MM.1S (cell line): ENCODE results near the gene PCED1B.

Source experiments
- DNase-seq: peaks from one replicate; pipeline ENCODE4 v3.0.0-alpha.2; 2015
- H2AFZ ChIP-seq: fragments of 300-600 bp; sonication (generic); 2 replicates; pipeline ENCODE4 v1.6.0; 2016; ENCODE audit warnings: antibody characterized with exemption, low read length
- H3F3A ChIP-seq: fragments of 300-600 bp; sonication (generic); 2 replicates; pipeline ENCODE4 v1.6.1; 2016; ENCODE audit warnings: mild to moderate bottlenecking, antibody characterized with exemption, low read length, moderate library complexity, mixed read lengths; ENCODE audit not compliant: insufficient read depth
- H3K27ac ChIP-seq: fragments of 300-600 bp; sonication (generic); 2 replicates; pipeline ENCODE4 v1.5.1; 2016; ENCODE audit warnings: mild to moderate bottlenecking, low read length
- H3K27me3 ChIP-seq: fragments of 300-600 bp; sonication (generic); replicated peaks from 2 replicates; pipeline ENCODE4 v1.6.0; 2016; ENCODE audit warnings: low read length; ENCODE audit not compliant: insufficient read depth
- H3K36me3 ChIP-seq: fragments of 300-600 bp; sonication (generic); replicated peaks from 2 replicates; pipeline ENCODE4 v1.6.1; 2016; ENCODE audit warnings: mild to moderate bottlenecking, low read length, mixed read lengths; ENCODE audit not compliant: insufficient read depth
- H3K4me1 ChIP-seq: fragments of 300-600 bp; sonication (generic); 2 replicates; pipeline ENCODE4 v1.6.1; 2016; ENCODE audit warnings: low read length, mixed read lengths
- H3K4me2 ChIP-seq: fragments of 300-600 bp; sonication (generic); 2 replicates; pipeline ENCODE4 v1.6.0; 2016; ENCODE audit warnings: low read depth, low read length
- H3K4me3 ChIP-seq: fragments of 300-600 bp; sonication (generic); 2 replicates; pipeline ENCODE4 v1.5.1; 2016; ENCODE audit warnings: low read length, mixed read lengths
- H3K79me2 ChIP-seq: fragments of 300-600 bp; sonication (generic); 2 replicates; pipeline ENCODE4 v1.6.1; 2016; ENCODE audit warnings: mixed run types, low read length, mixed read lengths
- H3K9ac ChIP-seq: fragments of 300-600 bp; sonication (generic); 2 replicates; pipeline ENCODE4 v1.6.1; 2016; ENCODE audit warnings: low read length, mixed read lengths
- H3K9me2 ChIP-seq: fragments of 300-600 bp; sonication (generic); replicated peaks from 2 replicates; pipeline ENCODE4 v1.6.1; 2016; ENCODE audit warnings: mild to moderate bottlenecking, low read length, mixed read lengths; ENCODE audit not compliant: insufficient read depth
- H3K9me3 ChIP-seq: fragments of 300-600 bp; sonication (generic); replicated peaks from 2 replicates; pipeline ENCODE4 v1.6.1; 2016; ENCODE audit warnings: mild to moderate bottlenecking, low read length, mixed read lengths; ENCODE audit not compliant: insufficient read depth
- H4K20me1 ChIP-seq: fragments of 300-600 bp; sonication (generic); 2 replicates; pipeline ENCODE4 v1.6.1; 2016; ENCODE audit warnings: mild to moderate bottlenecking, low read length, moderate library complexity, mixed read lengths; ENCODE audit not compliant: insufficient read depth
- EZH2 ChIP-seq: fragments of 300-600 bp; sonication (generic); optimal IDR thresholded peaks from 2 replicates; pipeline ENCODE3; 2017; ENCODE audit warnings: low read depth, mild to moderate bottlenecking, antibody characterized with exemption, low read length, mixed read lengths
- EZH2phosphoT487 ChIP-seq: fragments of 300-600 bp; sonication (generic); IDR thresholded peaks from 2 replicates; pipeline ENCODE4 v1.6.1; 2018; ENCODE audit warnings: antibody characterized with exemption, low read length
- TF ChIP-seq, protein P1 (sequence below): fragments of 300-600 bp; sonication (generic); IDR thresholded peaks from 2 replicates; pipeline ENCODE4 v1.5.1; 2016; ENCODE audit warnings: antibody characterized with exemption, low read length, mixed read lengths

Gene PCED1B

DNA sequence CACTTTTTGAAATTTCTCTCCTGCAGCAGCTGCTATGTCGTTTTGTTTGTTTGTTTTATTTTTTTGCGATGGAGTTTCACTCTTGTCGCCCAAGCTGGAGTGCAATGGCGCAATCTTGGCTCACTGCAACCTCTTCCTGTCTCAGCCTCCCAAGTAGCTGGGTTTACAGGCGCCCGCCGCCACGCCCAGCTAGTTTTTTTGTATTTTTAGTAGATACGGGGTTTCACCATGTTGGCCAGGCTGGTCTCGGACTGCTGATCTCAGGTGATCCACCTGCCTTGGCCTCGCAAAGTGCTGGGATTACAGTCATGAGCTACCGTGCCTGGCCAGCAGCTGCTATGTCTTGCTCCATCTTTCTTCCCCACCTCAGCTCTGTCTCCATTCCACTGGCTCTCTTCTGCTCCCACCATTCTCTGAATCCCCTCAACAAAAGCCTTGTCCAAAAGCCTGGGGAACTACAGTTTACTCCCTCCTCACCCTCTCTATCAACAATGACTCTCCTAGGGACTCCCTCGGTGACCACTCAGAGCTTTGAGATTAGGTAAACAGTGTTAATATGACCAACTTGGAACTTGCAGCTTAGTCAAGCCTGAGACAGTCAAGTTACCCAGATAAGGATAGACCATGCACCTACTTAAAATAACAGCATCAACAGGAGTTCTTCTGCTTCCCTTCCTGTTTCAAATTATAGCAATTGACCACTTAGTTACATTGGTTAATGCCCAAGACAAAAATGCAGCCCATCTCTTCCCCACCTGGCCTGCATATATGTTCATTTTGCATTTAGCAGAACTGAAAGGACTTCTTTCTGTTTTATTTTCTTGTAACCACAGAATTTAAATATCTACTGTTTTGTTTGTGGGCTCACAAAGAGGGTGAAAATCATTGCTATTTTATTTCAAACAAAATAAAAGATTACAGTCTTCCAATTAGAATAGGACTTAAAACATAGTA, 189.4 kb downstream of the PCED1B start:
- Histone ChIP-seq H3K9me2 (no peaks in the 10 kb centered on the region), H3K4me3 (no peak overlapping the region), H3F3A (peaks cover 7% of the 10 kb centered on the region; the same call in 1 of the 2 replicates), H3K9me3 (no peaks in the 10 kb centered on the region), H4K20me1 (no peaks in the 10 kb centered on the region), H3K4me1 (peaks cover 37% of the 10 kb centered on the region), H3K27me3 (no peaks in the 10 kb centered on the region), H3K27ac (peak overlapping the region; percentile 57; the same call in 1 of the 2 replicates), H2AFZ (peak overlapping the region; percentile 83), H3K9ac (no peak overlapping the region), H3K36me3 (no peaks in the 10 kb centered on the region), H3K79me2 (no peaks in the 10 kb centered on the region), H3K4me2 (peak overlapping the region; percentile 79)
- TF ChIP-seq EZH2, result no peak
- TF ChIP-seq EZH2phosphoT487, result no peak
- TF ChIP-seq, protein P1, sequence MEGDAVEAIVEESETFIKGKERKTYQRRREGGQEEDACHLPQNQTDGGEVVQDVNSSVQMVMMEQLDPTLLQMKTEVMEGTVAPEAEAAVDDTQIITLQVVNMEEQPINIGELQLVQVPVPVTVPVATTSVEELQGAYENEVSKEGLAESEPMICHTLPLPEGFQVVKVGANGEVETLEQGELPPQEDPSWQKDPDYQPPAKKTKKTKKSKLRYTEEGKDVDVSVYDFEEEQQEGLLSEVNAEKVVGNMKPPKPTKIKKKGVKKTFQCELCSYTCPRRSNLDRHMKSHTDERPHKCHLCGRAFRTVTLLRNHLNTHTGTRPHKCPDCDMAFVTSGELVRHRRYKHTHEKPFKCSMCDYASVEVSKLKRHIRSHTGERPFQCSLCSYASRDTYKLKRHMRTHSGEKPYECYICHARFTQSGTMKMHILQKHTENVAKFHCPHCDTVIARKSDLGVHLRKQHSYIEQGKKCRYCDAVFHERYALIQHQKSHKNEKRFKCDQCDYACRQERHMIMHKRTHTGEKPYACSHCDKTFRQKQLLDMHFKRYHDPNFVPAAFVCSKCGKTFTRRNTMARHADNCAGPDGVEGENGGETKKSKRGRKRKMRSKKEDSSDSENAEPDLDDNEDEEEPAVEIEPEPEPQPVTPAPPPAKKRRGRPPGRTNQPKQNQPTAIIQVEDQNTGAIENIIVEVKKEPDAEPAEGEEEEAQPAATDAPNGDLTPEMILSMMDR, result no peak
- peak; percentile 48 for DNase-seq

DNA sequence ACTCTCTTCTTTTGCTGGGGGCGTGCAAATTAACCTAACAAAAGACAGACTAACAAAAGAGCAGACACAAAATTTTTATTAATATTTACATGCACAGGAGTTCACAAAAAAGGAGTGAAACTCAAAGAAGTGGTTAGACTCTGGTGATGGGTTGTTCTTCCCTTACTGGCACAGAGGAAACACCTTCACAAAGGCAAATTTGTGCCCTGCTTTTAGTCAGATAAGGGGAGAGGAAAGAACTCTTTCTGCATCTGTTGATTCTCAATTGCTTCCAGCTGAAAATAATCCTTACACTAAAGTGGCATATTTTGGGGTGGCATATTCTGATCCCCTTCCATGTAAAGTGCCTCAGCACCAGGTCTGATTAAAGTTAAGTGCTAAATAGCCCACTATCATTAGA, 190.5 kb downstream of the PCED1B start:
- TF ChIP-seq, protein P1, result no peak
- TF ChIP-seq EZH2phosphoT487 (no peak), EZH2 (no peak)
- no peak for DNase-seq
- Histone ChIP-seq H3K9me2 (no peaks in the 10 kb centered on the region), H3K4me2 (peak overlapping the region; percentile 79; the same call in 1 of the 2 replicates), H3K79me2 (no peaks in the 10 kb centered on the region), H3K27me3 (no peaks in the 10 kb centered on the region), H3K9ac (no peak overlapping the region), H3K27ac (no peak overlapping the region), H3K36me3 (no peaks in the 10 kb centered on the region), H4K20me1 (no peaks in the 10 kb centered on the region), H3K9me3 (no peaks in the 10 kb centered on the region), H3F3A (peaks cover 7% of the 10 kb centered on the region; the same call in 1 of the 2 replicates), H2AFZ (no peak overlapping the region), H3K4me1 (peaks cover 37% of the 10 kb centered on the region), H3K4me3 (no peak overlapping the region)

DNA sequence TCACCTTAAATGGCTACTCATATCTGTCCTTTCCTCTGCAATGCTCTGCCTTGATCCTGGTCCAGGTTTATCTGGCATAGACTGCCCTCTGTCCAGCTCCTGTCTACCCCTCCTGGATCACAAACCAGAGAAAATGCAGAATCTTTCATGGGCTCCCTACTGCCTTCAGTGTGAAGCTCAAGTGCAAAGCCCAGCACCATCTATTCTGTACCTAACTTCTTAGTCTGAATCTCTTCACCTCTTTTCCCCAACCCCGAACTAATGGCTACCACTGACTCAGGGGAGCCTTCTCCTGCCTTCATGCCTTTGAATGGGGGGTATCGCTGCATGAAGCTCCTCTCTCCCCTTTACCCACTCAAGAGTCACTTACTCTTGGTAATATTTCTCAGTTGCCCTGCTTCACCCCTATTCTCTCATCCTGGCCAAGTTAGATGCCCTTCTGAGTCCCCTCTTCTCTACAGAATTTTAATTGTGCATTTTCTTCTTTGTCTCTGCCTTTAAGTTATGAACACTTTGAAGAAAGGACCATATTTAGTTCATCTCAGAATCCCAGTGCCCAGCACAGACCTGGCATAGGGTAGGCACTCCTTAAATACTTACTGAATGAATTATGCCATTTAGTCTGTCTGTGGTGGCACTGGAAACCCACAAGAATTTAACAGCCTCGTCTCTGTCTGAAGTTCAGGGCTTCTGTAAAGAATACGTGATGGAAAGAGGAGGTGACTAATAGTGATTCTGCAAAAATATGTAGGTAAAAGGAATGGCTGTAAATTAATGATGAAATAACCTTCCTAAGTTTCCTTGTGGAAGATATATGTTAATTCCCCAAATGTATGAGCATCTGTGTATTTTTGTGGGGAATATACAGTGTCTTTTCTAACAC, 191.6 kb downstream of the PCED1B start:
- H3K27me3 ChIP-seq, result no peaks in the 10 kb centered on the region
- H3K4me1 ChIP-seq, result peaks cover 36% of the 10 kb centered on the region
- H2AFZ ChIP-seq, result no peak overlapping the region
- no peak overlapping the region for H3K4me3 ChIP-seq
- no peak overlapping the region for H3K9ac ChIP-seq
- no peaks in the 10 kb centered on the region for H4K20me1 ChIP-seq
- no peak overlapping the region for H3K4me2 ChIP-seq
- H3K27ac ChIP-seq, result no peak overlapping the region
- H3K9me2 ChIP-seq, result no peaks in the 10 kb centered on the region
- H3K79me2 ChIP-seq, result no peaks in the 10 kb centered on the region
- peak; percentile 37 for DNase-seq
- TF ChIP-seq, protein P1, result no peak
- TF ChIP-seq EZH2, result no peak
- TF ChIP-seq EZH2phosphoT487, result no peak
- H3K9me3 ChIP-seq, result no peaks in the 10 kb centered on the region
- H3F3A ChIP-seq, result peaks cover 7% of the 10 kb centered on the region; the same call in 1 of the 2 replicates
- no peaks in the 10 kb centered on the region for H3K36me3 ChIP-seq
